AG09309 (cell line): ENCODE measurements around the gene AMN.

Experiments used
- DNase-seq: peaks from one replicate; pipeline ENCODE4 v3.0.0-alpha.2; 2010; ENCODE audit warnings: low read depth
- H3K4me3 ChIP-seq: 2 replicates; pipeline ENCODE4 v1.5.1; 2011; ENCODE audit warnings: mild to moderate bottlenecking, low read depth, low read length, moderate library complexity; ENCODE audit not compliant: control insufficient read depth
- TF ChIP-seq, protein P1 (sequence below): IDR thresholded peaks from 2 replicates; pipeline ENCODE4 v1.5.1; 2011; ENCODE audit warnings: mild to moderate bottlenecking, low read depth, low read length, inconsistent platforms; ENCODE audit not compliant: insufficient read depth, control insufficient read depth; ENCODE audit errors: missing control alignments

Gene AMN

DNA sequence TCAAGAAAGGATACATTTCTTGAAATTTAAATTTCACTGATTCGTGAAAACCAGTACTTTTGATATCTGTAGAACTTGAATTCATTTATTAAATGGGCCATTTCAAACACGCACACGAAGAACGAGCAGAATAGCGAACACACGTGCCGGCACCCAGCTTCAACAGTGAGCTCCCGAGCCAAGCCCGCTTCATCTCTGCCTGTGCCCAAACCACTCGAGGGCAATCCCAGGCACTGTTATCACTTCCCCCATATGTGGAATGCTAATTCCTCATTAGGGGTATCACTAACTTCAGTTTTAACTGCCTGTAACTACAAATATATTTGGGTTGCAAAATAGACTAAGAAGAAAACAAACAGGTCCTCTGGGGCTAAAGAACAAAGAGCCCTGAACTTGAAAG lies 48.0 kb downstream of the AMN start:
- DNase-seq: no peak
- TF ChIP-seq, protein P1, sequence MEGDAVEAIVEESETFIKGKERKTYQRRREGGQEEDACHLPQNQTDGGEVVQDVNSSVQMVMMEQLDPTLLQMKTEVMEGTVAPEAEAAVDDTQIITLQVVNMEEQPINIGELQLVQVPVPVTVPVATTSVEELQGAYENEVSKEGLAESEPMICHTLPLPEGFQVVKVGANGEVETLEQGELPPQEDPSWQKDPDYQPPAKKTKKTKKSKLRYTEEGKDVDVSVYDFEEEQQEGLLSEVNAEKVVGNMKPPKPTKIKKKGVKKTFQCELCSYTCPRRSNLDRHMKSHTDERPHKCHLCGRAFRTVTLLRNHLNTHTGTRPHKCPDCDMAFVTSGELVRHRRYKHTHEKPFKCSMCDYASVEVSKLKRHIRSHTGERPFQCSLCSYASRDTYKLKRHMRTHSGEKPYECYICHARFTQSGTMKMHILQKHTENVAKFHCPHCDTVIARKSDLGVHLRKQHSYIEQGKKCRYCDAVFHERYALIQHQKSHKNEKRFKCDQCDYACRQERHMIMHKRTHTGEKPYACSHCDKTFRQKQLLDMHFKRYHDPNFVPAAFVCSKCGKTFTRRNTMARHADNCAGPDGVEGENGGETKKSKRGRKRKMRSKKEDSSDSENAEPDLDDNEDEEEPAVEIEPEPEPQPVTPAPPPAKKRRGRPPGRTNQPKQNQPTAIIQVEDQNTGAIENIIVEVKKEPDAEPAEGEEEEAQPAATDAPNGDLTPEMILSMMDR: no peak
- H3K4me3 ChIP-seq: no peak overlapping the region

DNA sequence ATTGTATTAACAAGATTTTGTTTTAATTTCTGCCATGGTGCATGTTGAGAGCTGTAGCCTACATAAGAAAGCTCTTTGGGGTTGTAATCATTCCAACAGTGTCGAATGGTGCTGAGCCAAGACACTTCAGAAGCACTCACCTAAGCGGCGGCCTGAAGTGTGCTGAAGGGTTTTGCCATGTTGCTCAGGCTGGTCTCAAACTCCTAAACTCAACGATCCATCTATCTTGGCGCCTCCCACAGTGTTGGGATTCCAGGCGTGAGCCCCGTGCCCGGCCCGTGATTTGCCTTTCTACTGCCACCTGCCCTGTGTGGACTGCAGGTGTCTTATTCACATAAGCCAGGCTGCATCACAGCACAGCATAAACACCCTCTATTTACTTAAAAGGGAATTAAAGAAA lies 48.9 kb downstream of the AMN start:
- no peak for DNase-seq
- H3K4me3 ChIP-seq: no peak overlapping the region
- TF ChIP-seq, protein P1: no peak

DNA sequence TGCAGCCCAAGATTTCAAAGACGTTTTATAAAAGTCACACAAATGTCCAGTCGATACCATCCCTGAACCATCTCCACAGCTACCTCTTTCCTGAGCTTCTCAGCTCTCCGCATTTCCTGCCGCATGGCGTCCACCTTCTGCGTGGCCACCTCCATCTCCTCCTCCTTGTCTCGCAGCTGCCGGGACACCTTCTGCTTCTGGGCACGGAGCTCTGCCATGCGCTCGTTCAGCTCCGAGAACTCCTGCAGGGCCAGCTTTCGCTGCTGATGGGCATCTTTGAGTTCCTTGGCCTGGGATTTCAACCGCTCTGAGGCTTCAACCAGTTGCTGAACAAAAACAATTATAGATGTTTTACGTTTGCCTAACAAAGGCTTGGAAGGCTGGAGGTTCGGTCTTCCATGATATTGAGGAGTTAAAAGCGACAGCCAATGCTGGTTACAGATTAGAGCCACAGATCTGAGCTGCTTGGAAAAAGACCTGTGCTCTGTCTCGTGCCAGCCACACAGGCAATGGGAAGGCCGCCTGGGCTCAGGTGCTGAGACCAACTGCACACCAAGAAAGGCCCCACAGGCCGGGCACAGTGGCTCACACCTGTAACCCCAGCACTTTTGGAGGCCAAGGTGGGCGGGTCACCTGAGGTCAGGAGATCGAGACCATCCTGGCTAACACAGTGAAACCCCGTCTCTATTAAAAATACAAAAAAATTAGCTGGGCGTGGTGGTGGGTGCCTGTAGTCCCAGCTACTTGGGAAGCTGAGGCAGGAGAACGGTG lies 49.6 kb downstream of the AMN start:
- no peak for DNase-seq
- TF ChIP-seq, protein P1: no peak
- H3K4me3 ChIP-seq: no peak overlapping the region

DNA sequence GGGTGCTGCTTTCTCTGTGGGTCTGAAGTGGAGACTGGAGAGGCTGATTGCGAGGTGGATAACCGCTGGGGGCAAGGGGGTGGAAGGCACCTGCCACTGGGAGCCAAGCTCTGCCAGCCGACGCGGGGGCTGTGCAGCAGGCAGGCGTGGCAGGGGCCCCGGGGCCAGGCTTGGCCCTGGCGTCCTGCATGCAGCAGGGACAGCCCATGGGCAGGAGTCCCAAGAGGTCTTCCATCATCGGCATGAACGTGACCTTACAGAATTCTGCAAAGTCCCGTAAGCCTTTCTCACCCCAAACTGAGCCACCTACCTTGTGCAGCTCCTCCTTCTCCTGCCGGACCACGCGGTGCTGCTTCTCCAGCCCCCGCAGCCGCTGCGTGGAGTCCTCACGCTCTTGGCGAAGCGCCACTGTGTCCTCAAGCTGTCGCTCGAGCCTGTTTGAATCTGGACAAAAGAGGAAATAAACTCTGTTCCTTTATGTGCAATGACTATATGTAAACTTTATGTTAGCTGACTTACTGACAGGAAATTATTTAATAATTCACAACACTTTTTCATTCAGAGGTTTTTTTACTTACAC lies 51.3 kb downstream of the AMN start:
- TF ChIP-seq, protein P1: no peak
- DNase-seq: no peak
- H3K4me3 ChIP-seq: no peak overlapping the region

DNA sequence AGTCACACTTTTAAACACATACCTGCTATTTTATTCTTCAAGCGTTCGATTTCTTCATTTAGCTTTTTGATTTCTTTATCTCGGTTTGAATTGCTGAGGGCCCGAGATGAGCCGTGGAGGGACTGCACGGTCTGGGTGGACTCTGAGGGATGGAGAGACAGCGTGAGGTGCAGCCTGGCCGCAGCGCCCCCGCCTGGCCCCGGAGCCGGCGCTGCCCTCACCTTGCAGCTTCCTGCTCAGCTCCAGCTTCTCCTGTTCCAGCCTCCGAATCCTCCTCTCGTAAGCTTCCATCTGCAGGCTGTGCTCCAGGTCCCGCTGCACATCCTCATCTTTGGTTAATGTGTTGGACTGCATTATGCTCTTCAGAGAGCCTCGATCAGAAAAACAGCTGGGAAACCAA lies 53.2 kb downstream of the AMN start:
- no peak overlapping the region for H3K4me3 ChIP-seq
- no peak for DNase-seq
- TF ChIP-seq, protein P1: no peak

DNA sequence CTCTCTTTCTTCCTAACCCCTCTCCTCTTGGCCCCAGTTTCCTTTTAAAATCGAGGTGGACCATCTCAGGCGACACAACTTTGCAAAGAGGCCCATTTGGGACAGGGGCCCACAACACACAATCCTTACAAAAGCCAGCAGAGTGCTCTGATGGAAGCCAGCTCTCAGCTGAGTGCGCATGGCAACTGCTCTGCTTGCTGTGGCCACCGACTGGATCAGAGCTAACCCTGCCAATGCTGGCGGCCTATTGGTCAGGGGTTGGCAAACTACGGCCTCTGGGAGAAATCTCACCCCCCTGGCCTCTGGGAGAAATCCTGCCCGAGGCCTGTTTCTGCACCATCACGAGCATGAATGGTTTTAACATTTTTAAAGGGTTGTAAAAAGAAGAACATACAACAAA lies 55.0 kb downstream of the AMN start:
- DNase-seq: no peak
- TF ChIP-seq, protein P1: no peak
- H3K4me3 ChIP-seq: no peak overlapping the region
